ENCODE measurements around the gene SEC62.

SEC62 gene

GRCh38 chr3:169946336-169946735 is 20.3 kb upstream of the SEC62 start:
- Mint-ChIP-seq H3K4me1 (no peaks in the 10 kb centered on the region), H3K36me3 (ENCODE audit: low read depth) (no peaks in the 10 kb centered on the region), H3K27me3 (ENCODE audit: low read depth) (no peaks in the 10 kb centered on the region), H3K27ac (no peak overlapping the region), H3K9me3 (no peaks in the 10 kb centered on the region), H3K4me3 (no peak overlapping the region)
- TF ChIP-seq, protein P1, sequence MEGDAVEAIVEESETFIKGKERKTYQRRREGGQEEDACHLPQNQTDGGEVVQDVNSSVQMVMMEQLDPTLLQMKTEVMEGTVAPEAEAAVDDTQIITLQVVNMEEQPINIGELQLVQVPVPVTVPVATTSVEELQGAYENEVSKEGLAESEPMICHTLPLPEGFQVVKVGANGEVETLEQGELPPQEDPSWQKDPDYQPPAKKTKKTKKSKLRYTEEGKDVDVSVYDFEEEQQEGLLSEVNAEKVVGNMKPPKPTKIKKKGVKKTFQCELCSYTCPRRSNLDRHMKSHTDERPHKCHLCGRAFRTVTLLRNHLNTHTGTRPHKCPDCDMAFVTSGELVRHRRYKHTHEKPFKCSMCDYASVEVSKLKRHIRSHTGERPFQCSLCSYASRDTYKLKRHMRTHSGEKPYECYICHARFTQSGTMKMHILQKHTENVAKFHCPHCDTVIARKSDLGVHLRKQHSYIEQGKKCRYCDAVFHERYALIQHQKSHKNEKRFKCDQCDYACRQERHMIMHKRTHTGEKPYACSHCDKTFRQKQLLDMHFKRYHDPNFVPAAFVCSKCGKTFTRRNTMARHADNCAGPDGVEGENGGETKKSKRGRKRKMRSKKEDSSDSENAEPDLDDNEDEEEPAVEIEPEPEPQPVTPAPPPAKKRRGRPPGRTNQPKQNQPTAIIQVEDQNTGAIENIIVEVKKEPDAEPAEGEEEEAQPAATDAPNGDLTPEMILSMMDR (IDR thresholded peaks at IDR 0.05; ENCODE audit: unreplicated experiment in 3 of 3): no peak

- Mint-ChIP-seq H3K27me3 (ENCODE audit: low read depth) (no peaks in the 10 kb centered on the region), H3K9me3 (peaks cover 2% of the 10 kb centered on the region), H3K4me3 (no peak overlapping the region), H3K27ac (no peak overlapping the region), H3K36me3 (ENCODE audit: low read depth) (no peaks in the 10 kb centered on the region), H3K4me1 (no peaks in the 10 kb centered on the region)
- TF ChIP-seq, protein P1 (IDR thresholded peaks at IDR 0.05; ENCODE audit: unreplicated experiment in 3 of 3): no peak
These were observed 17.8 kb upstream of the SEC62 start for GRCh38 chr3:169948559-169949448.

- TF ChIP-seq, protein P1 (IDR thresholded peaks at IDR 0.05; ENCODE audit: unreplicated experiment in 3 of 3): no peak
These were observed 14.6 kb upstream of the SEC62 start for GRCh38 chr3:169952045-169952444.

GRCh38 chr3:169953462-169954141 is 13.0 kb upstream of the SEC62 start:
- Mint-ChIP-seq H3K9me3 (peaks cover 2% of the 10 kb centered on the region), H3K27me3 (ENCODE audit: low read depth) (no peaks in the 10 kb centered on the region), H3K4me3 (no peak overlapping the region), H3K27ac (no peak overlapping the region), H3K4me1 (no peaks in the 10 kb centered on the region), H3K36me3 (ENCODE audit: low read depth) (no peaks in the 10 kb centered on the region)
- TF ChIP-seq, protein P1 (IDR thresholded peaks at IDR 0.05; ENCODE audit: unreplicated experiment in 3 of 3): no peak

More at GRCh38 chr3:169952045-169952444, 14.6 kb upstream of the SEC62 start:
- Mint-ChIP-seq H3K27ac (no peak overlapping the region), H3K4me3 (no peak overlapping the region), H3K27me3 (ENCODE audit: low read depth) (no peaks in the 10 kb centered on the region), H3K9me3 (peaks cover 2% of the 10 kb centered on the region), H3K4me1 (no peaks in the 10 kb centered on the region), H3K36me3 (ENCODE audit: low read depth) (no peaks in the 10 kb centered on the region)

DNA sequence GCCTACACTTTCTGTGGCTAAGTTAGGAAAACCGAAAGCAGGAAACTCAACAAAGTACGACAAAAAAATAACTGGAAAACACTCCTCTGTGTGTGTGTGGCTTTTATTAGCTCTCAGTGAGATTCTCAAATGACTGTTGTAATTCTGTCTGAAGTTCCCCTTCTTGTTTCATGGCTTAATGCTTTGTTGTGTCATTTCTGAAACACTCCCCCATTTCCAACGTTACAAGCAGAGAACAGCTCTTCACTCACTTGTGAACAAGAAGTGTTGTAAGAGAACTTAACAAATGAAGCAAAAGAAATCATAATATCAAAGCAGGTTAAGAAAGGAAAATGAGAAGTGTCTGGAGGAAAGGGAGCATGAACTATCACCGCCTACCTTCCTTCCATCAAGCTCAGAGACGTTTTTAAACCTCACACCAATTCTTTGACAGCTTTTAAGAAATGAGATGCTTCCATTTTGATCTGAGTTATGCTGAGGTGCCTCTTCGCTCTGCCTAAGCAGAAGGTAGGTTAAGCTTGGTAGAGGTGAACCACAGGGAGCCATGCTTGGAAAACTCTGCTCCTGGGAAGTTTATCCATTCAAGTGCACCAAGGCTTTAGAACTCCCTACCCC is 12.4 kb upstream of the SEC62 start:
- H3K4me1 Mint-ChIP-seq: no peaks in the 10 kb centered on the region
- peaks cover 2% of the 10 kb centered on the region for H3K9me3 Mint-ChIP-seq
- TF ChIP-seq, protein P1 (IDR thresholded peaks at IDR 0.05; ENCODE audit: unreplicated experiment in 3 of 3): no peak
- no peaks in the 10 kb centered on the region for H3K36me3 Mint-ChIP-seq (ENCODE audit: low read depth)
- H3K27ac Mint-ChIP-seq: no peak overlapping the region
- no peak overlapping the region for H3K4me3 Mint-ChIP-seq
- no peaks in the 10 kb centered on the region for H3K27me3 Mint-ChIP-seq (ENCODE audit: low read depth)
